ENCODE measurements around the gene SCD5. TPM values are rescaled to one million over a fixed set of nuclear protein-coding genes. Genes with fewer than 3 reads are reported as not detected.

Gene SCD5
- total and polyA plus RNA-seq, 2 of the 13 experiments (the other 11 are each of a cell fraction or from before 2014, with no cell fraction given), result not detected

- FAIRE-seq, result no peak
- intact Hi-C loops (cut with micrococcal nuclease; ENCODE audit: unreplicated experiment) (no loop called here), in situ Hi-C loops (cut with HindIII; ENCODE audit: extremely low pct_ligation_motif_present, low pct_unique_long_range_greater_than_20kb) (no loop called here)
- Histone ChIP-seq H2AFZ (ENCODE audit: low read length) (no peak overlapping the region), H3K27me3 (ENCODE audit: control insufficient read depth in 1 of 2, insufficient read depth in 2 of 2, low read length in 2 of 2) (no peaks in the 10 kb centered on the region; a peak in 1 of 5 replicates), H4K20me1 (ENCODE audit: insufficient read depth, low read length) (no peaks in the 10 kb centered on the region), H3K27ac (ENCODE audit: extremely low read length, insufficient read depth, low read length) (no peak overlapping the region), H3K4me3 (replicated peaks in 1 of 3; ENCODE audit: insufficient read depth in 1 of 3, low read depth in 2 of 3, low read length in 3 of 3) (no peak overlapping the region), H3K4me1 (ENCODE audit: insufficient read depth, low read length) (no peaks in the 10 kb centered on the region), H3K36me3 (replicated peaks in 1 of 2; ENCODE audit: control insufficient read depth in 1 of 2, insufficient read depth in 2 of 2, low read length in 2 of 2) (no peaks in the 10 kb centered on the region), H3K79me2 (ENCODE audit: insufficient read depth, low read length) (no peaks in the 10 kb centered on the region), H3K9me3 (ENCODE audit: low read length) (no peaks in the 10 kb centered on the region), H3K9ac (ENCODE audit: insufficient read depth, low read depth, low read length) (no peak overlapping the region), H3K4me2 (ENCODE audit: low read depth, low read length) (no peak overlapping the region)
- no peak for TF ChIP-seq ZNF354B (CRISPR knock-in tag; IDR thresholded peaks at IDR 0.05)
- no peak for TF ChIP-seq NFKBIZ (CRISPR knock-in tag; IDR thresholded peaks at IDR 0.05)
- no peak for TF ChIP-seq ZNF260 (CRISPR knock-in tag; IDR thresholded peaks at IDR 0.05; ENCODE audit: borderline replicate concordance, low read depth)
- TF ChIP-seq ARID4A (CRISPR knock-in tag; IDR thresholded peaks at IDR 0.05; ENCODE audit: borderline replicate concordance), result no peak
- TF ChIP-seq STAG1 (CRISPR knock-in tag; IDR thresholded peaks at IDR 0.05), result no peak
- TF ChIP-seq RXRA (CRISPR knock-in tag; IDR thresholded peaks at IDR 0.05), result no peak
- TF ChIP-seq ZNF136 (CRISPR knock-in tag; IDR thresholded peaks at IDR 0.05; ENCODE audit: low read depth), result no peak
- TF ChIP-seq ZNF598 (CRISPR knock-in tag; IDR thresholded peaks at IDR 0.05; ENCODE audit: borderline replicate concordance), result no peak
- POLR2A ChIA-PET, result no interaction called here
- no peak for ATAC-seq
- CTCF ChIA-PET (ENCODE audit: low intra/inter-chr PET ratio, low total read pairs), result no interaction called here
- WGBS (ENCODE audit: low lambda C conversion rate), result 7% methylated on average over 2 of the region's 2 CpGs
- DNase-seq (ENCODE audit: low spot score), result no peak
- BruUV-seq (replicated peaks), result no TSS peak
Measured at GRCh38 chr4:82667761-82668480, 130.7 kb downstream of the SCD5 start.
